Upper lobe of right lung (tissue), 1 donor: ENCODE results near the gene TRMT10A. TPM values are rescaled to one million over a fixed set of nuclear protein-coding genes. Genes with fewer than 3 reads are reported as not detected.

Experiments used
- ATAC-seq: fragments of 200-7000 bp; cut with Tn5 transposase; one replicate; pipeline ENCODE4 v1.9.1; 2020; ENCODE audit warnings: mild to moderate bottlenecking, moderate library complexity
- DNase-seq: peaks from one replicate; pipeline ENCODE4 v3.0.0-alpha.2; 2020
- H3K27ac ChIP-seq: fragments of 200-600 bp; one replicate; pipeline ENCODE4 v1.8.0; 2022
- H3K27me3 ChIP-seq: fragments of 200-600 bp; one replicate; pipeline ENCODE4 v1.8.0; 2022; ENCODE audit warnings: mild to moderate bottlenecking
- H3K36me3 ChIP-seq: fragments of 200-600 bp; one replicate; pipeline ENCODE4 v1.8.0; 2022
- H3K4me1 ChIP-seq: fragments of 200-600 bp; one replicate; pipeline ENCODE4 v1.8.0; 2022
- H3K4me3 ChIP-seq: fragments of 200-600 bp; one replicate; pipeline ENCODE4 v1.8.0; 2022; ENCODE audit warnings: mild to moderate bottlenecking
- H3K9me3 ChIP-seq: fragments of 200-600 bp; one replicate; pipeline ENCODE4 v1.8.0; 2022
- CTCF ChIP-seq: fragments of 200-600 bp; IDR thresholded peaks from one replicate; pipeline ENCODE4 v1.8.0; 2022; ENCODE audit warnings: antibody characterized with exemption
- intact Hi-C: fragments of 100-400 bp; cut with DNase I; formaldehyde crosslinking; loops from one replicate; pipeline ENCODE4 v1.11.0; 2022
- total RNA-seq: library from RNA; stranded (reverse); fragmentation: NEBNext Ultra II Directional; extraction: Animal tissue kit (Norgen Biotek cat#: 25700); gene quantifications from one replicate; pipeline ENCODE4 v1.2.1, GENCODE V29; 2021
- donor health status: DM: no; HTN: yes; CAD: no; lungs with severe emphysema.

Gene TRMT10A
- total RNA-seq, 1 donor from 2014 or later: 5.0 TPM

- H3K27ac ChIP-seq: no peak overlapping the region
- no peaks in the 10 kb centered on the region for H3K9me3 ChIP-seq
- H3K27me3 ChIP-seq: no peaks in the 10 kb centered on the region
- no peaks in the 10 kb centered on the region for H3K4me1 ChIP-seq
- intact Hi-C loops: no loop called here
- H3K36me3 ChIP-seq: no peaks in the 10 kb centered on the region
- H3K4me3 ChIP-seq: no peak overlapping the region
- DNase-seq (no peak), ATAC-seq (no peak)
- TF ChIP-seq CTCF: no peak
Observed at GRCh38 chr4:99529228-99529627, 34.6 kb downstream of the TRMT10A start.

- Histone ChIP-seq H3K4me3 (no peak overlapping the region), H3K9me3 (no peaks in the 10 kb centered on the region), H3K27ac (no peak overlapping the region), H3K27me3 (no peaks in the 10 kb centered on the region), H3K36me3 (no peaks in the 10 kb centered on the region), H3K4me1 (no peaks in the 10 kb centered on the region)
- DNase-seq: no peak
- ATAC-seq: peak; percentile 72
- intact Hi-C loops: no loop called here
- no peak for TF ChIP-seq CTCF
Observed at GRCh38 chr4:99518601-99519295, 45.1 kb downstream of the TRMT10A start.

- ATAC-seq: no peak
- Histone ChIP-seq H3K36me3 (no peaks in the 10 kb centered on the region), H3K4me3 (no peak within 1 kb of the TSS), H3K27ac (no peak within 1 kb of the TSS), H3K27me3 (peaks cover 5% of the 10 kb centered on the region), H3K4me1 (no peaks in the 10 kb centered on the region), H3K9me3 (no peaks in the 10 kb centered on the region)
- DNase-seq: no peak
- TF ChIP-seq CTCF: no peak
- intact Hi-C loops: no loop called here
Observed at GRCh38 chr4:99510721-99511120, 53.1 kb downstream of the TRMT10A start, which contains the start of gene C4orf17. Gene C4orf17 (plus strand): TSS chr4:99511021. CDS start chr4:99513082, 2,061 bp downstream.

- no peak overlapping the region for H3K27ac ChIP-seq
- H3K27me3 ChIP-seq: no peaks in the 10 kb centered on the region
- TF ChIP-seq CTCF: no peak
- no peaks in the 10 kb centered on the region for H3K4me1 ChIP-seq
- H3K4me3 ChIP-seq: no peak overlapping the region
- no peaks in the 10 kb centered on the region for H3K36me3 ChIP-seq
- H3K9me3 ChIP-seq: no peaks in the 10 kb centered on the region
- ATAC-seq: no peak
- intact Hi-C loops: no loop called here
- DNase-seq: no peak
Observed at GRCh38 chr4:99507762-99508161, 56.1 kb downstream of the TRMT10A start.

GRCh38 chr4:99507349-99507748, 56.5 kb downstream of the TRMT10A start:
- ATAC-seq: no peak
- H3K4me1 ChIP-seq: no peaks in the 10 kb centered on the region
- intact Hi-C loops: no loop called here

More at GRCh38 chr4:99507349-99507748, 56.5 kb downstream of the TRMT10A start:
- no peaks in the 10 kb centered on the region for H3K36me3 ChIP-seq
- no peak overlapping the region for H3K4me3 ChIP-seq
- H3K27me3 ChIP-seq: no peaks in the 10 kb centered on the region
- no peak overlapping the region for H3K27ac ChIP-seq
- no peaks in the 10 kb centered on the region for H3K9me3 ChIP-seq
- TF ChIP-seq CTCF: no peak
- no peak for DNase-seq
